ENCODE measurements around the gene DENND4A. TPM values are rescaled to one million over a fixed set of nuclear protein-coding genes. Genes with fewer than 3 reads are reported as not detected.

The DENND4A gene
- total and polyA plus RNA-seq, 10 of the 15 experiments (the other 5 are each of a cell fraction or from before 2014, with no cell fraction given) = 14.2 to 81.8 (median 34.1) TPM

- no TSS peak for BruUV-seq (replicated peaks)
- TF ChIP-seq REST (IDR thresholded peaks at IDR 0.05; ENCODE audit: low read depth, low read length) (no peak), IRF4 (IDR thresholded peaks at IDR 0.05; ENCODE audit: low read depth, low read length) (peak; percentile 98), TBL1XR1 (IDR thresholded peaks at IDR 0.05; ENCODE audit: low read depth, low read length) (peak; percentile 93), NR2C1 (IDR thresholded peaks at IDR 0.05) (no peak), TARDBP (IDR thresholded peaks at IDR 0.05; ENCODE audit: borderline replicate concordance) (no peak), ZNF384 (IDR thresholded peaks at IDR 0.05; ENCODE audit: borderline replicate concordance, low read depth, low read length) (no peak), ZSCAN29 (IDR thresholded peaks at IDR 0.05) (no peak), ETV6 (conservative IDR thresholded peaks at IDR 0.05 in 1 of 2, IDR thresholded peaks at IDR 0.05 in 1 of 2; ENCODE audit: borderline replicate concordance in 1 of 2, low read depth in 1 of 2) (peak in 1 of 2 experiments; percentile 94; a peak in 2 of 4 replicates), SMC3 (IDR thresholded peaks at IDR 0.05; ENCODE audit: borderline replicate concordance, low read length) (no peak), ZNF217 (IDR thresholded peaks at IDR 0.05) (peak; percentile 85), KDM1A (IDR thresholded peaks at IDR 0.05; ENCODE audit: borderline replicate concordance) (no peak), SIX5 (IDR thresholded peaks at IDR 0.05; ENCODE audit: low read depth, low read length, severe bottlenecking) (no peak)
- TF ChIP-seq, protein P1, sequence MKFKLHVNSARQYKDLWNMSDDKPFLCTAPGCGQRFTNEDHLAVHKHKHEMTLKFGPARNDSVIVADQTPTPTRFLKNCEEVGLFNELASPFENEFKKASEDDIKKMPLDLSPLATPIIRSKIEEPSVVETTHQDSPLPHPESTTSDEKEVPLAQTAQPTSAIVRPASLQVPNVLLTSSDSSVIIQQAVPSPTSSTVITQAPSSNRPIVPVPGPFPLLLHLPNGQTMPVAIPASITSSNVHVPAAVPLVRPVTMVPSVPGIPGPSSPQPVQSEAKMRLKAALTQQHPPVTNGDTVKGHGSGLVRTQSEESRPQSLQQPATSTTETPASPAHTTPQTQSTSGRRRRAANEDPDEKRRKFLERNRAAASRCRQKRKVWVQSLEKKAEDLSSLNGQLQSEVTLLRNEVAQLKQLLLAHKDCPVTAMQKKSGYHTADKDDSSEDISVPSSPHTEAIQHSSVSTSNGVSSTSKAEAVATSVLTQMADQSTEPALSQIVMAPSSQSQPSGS (IDR thresholded peaks at IDR 0.05; ENCODE audit: low read length) = peak; percentile 95
- TF ChIP-seq, protein P2, sequence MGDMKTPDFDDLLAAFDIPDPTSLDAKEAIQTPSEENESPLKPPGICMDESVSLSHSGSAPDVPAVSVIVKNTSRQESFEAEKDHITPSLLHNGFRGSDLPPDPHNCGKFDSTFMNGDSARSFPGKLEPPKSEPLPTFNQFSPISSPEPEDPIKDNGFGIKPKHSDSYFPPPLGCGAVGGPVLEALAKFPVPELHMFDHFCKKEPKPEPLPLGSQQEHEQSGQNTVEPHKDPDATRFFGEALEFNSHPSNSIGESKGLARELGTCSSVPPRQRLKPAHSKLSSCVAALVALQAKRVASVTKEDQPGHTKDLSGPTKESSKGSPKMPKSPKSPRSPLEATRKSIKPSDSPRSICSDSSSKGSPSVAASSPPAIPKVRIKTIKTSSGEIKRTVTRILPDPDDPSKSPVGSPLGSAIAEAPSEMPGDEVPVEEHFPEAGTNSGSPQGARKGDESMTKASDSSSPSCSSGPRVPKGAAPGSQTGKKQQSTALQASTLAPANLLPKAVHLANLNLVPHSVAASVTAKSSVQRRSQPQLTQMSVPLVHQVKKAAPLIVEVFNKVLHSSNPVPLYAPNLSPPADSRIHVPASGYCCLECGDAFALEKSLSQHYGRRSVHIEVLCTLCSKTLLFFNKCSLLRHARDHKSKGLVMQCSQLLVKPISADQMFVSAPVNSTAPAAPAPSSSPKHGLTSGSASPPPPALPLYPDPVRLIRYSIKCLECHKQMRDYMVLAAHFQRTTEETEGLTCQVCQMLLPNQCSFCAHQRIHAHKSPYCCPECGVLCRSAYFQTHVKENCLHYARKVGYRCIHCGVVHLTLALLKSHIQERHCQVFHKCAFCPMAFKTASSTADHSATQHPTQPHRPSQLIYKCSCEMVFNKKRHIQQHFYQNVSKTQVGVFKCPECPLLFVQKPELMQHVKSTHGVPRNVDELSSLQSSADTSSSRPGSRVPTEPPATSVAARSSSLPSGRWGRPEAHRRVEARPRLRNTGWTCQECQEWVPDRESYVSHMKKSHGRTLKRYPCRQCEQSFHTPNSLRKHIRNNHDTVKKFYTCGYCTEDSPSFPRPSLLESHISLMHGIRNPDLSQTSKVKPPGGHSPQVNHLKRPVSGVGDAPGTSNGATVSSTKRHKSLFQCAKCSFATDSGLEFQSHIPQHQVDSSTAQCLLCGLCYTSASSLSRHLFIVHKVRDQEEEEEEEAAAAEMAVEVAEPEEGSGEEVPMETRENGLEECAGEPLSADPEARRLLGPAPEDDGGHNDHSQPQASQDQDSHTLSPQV (IDR thresholded peaks at IDR 0.05) = peak; percentile 81
These were observed 27.0 kb upstream of the DENND4A start for GRCh38 chr15:65818927-65819562.

More at GRCh38 chr15:65818927-65819562, 27.0 kb upstream of the DENND4A start:
- SMC1A ChIA-PET (ENCODE audit: uncharacterized antibody, unreplicated experiment) = interaction anchor here (0.7 to 18.4 kb wide), 18 partner anchors 16 to 187 kb away, joined by 3 to 488 read pairs (median 5); partner anchors contain the start of gene DENND4A
- Histone ChIP-seq H3K4me1 (ENCODE audit: control insufficient read depth, insufficient read depth, low read length) (peaks cover 62% of the 10 kb centered on the region), H3K9me3 (replicated peaks; ENCODE audit: control insufficient read depth, insufficient read depth, low read length) (no peaks in the 10 kb centered on the region; the same call in 2 of the 3 replicates), H3K79me2 (ENCODE audit: control insufficient read depth, insufficient read depth, low read length) (no peaks in the 10 kb centered on the region), H4K20me1 (ENCODE audit: control insufficient read depth, insufficient read depth) (no peaks in the 10 kb centered on the region), H3K9ac (ENCODE audit: control insufficient read depth, insufficient read depth, low read length) (no peak overlapping the region), H3K27me3 (replicated peaks in 1 of 2; ENCODE audit: control insufficient read depth in 2 of 2, insufficient read depth in 2 of 2, low read length in 1 of 2) (no peaks in the 10 kb centered on the region), H3K4me2 (ENCODE audit: control insufficient read depth, insufficient read depth) (peak overlapping the region; percentile 46), H3K27ac (ENCODE audit: control insufficient read depth, insufficient read depth) (peak overlapping the region; percentile 56), H3K4me3 (no peak overlapping the region), H2AFZ (ENCODE audit: control insufficient read depth, low read depth, low read length) (no peak overlapping the region), H3K36me3 (ENCODE audit: control insufficient read depth in 2 of 2, insufficient read depth in 2 of 2, low read length in 1 of 2) (no peaks in the 10 kb centered on the region)
- CTCF ChIA-PET = interaction anchor here (0.6 to 11.8 kb wide), 16 partner anchors 10 to 99 kb away, joined by 3 to 155 read pairs (median 4); partner anchors contain the start of genes DENND4A and RAB11A
- intact Hi-C loops (cut with micrococcal nuclease; ENCODE audit: unreplicated experiment) (loop anchor here (2.0 kb wide), 1 partner anchor 26 kb away; the partner anchor contains the start of gene DENND4A), in situ Hi-C loops (cut with MboI) (no loop called here)
- DNase-seq (ENCODE audit: low read depth, low spot score) (peak; percentile 78), FAIRE-seq (no peak), ATAC-seq (peak; percentile 78)
- POLR2A ChIA-PET = interaction anchor here (0.9 to 16.0 kb wide), 14 partner anchors 10 to 102 kb away, joined by 3 to 260 read pairs (median 4); partner anchors contain the start of gene DENND4A
- 36% methylated on average over 4 of the region's 4 CpGs for WGBS (ENCODE audit: insufficient coverage, insufficient replicate concordance, low lambda C conversion rate, missing lambda C conversion rate)
- RAD21 ChIA-PET (ENCODE audit: unreplicated experiment) = interaction anchor here (0.7 to 15.7 kb wide), 17 partner anchors 10 to 187 kb away, joined by 3 to 344 read pairs (median 4); partner anchors contain the start of gene DENND4A

All from GM12878 (cell line).